PC-9 (cell line): ENCODE data around the gene SAMD11. TPM values are rescaled to one million over a fixed set of nuclear protein-coding genes. Genes with fewer than 3 reads are reported as not detected.
A peak's percentile ranks its signal among the peaks of the same experiment; 100 is the strongest.

Source experiments
- BruUV-seq: library from RNA; stranded (reverse); fragments of 400-500 nt; replicated peaks from 2 replicates; lab custom pipeline; 2021; lab: Mats Ljungman, UMichigan
- CTCF ChIA-PET: fragments of 300-600 bp; sonication (Branson Sonifier 250); formaldehyde crosslinking; loops from one replicate; lab custom pipeline; 2022; ENCODE audit warnings: antibody characterized with exemption; lab: Charles Lee
- POLR2A ChIA-PET: fragments of 300-600 bp; sonication (Branson Sonifier 250); formaldehyde crosslinking; loops from one replicate; lab custom pipeline; 2022; ENCODE audit warnings: antibody characterized with exemption; ENCODE audit not compliant: unreplicated experiment; lab: Charles Lee
- DNase-seq, 2 experiments: peaks; one replicate each; pipeline versions ENCODE4 v3.0.0 to v3.0.0-alpha.2; 2015 to 2022; ENCODE audit warnings: mixed read lengths in 1 of 2
- H2AFZ ChIP-seq: fragments of 200-600 bp; sonication (generic); 2 replicates; pipeline ENCODE4 v1.8.1; 2017; ENCODE audit warnings: antibody characterized with exemption
- H3F3A ChIP-seq: fragments of 200-600 bp; sonication (generic); 2 replicates; pipeline ENCODE4 v1.8.1; 2017; ENCODE audit warnings: antibody characterized with exemption, mild to moderate bottlenecking, low read depth; ENCODE audit not compliant: insufficient read depth
- H3K27ac ChIP-seq: fragments of 200-600 bp; sonication (generic); 2 replicates; pipeline ENCODE4 v1.6.1; 2016; ENCODE audit warnings: mixed run types
- H3K27me3 ChIP-seq: fragments of 200-600 bp; sonication (generic); 2 replicates; pipeline ENCODE4 v1.6.1; 2016; ENCODE audit warnings: low read depth, mixed run types; ENCODE audit not compliant: insufficient read depth
- H3K36me3 ChIP-seq: fragments of 200-600 bp; sonication (generic); 2 replicates; pipeline ENCODE4 v1.6.1; 2016; ENCODE audit warnings: low read depth, mixed run types
- H3K4me1 ChIP-seq: fragments of 200-600 bp; sonication (generic); replicated peaks from 2 replicates; pipeline ENCODE4 v1.6.1; 2016; ENCODE audit warnings: mixed run types; ENCODE audit not compliant: insufficient read depth
- H3K4me2 ChIP-seq: fragments of 200-600 bp; sonication (generic); 2 replicates; pipeline ENCODE4 v1.6.1; 2017; ENCODE audit warnings: mixed run types
- H3K4me3 ChIP-seq: fragments of 200-600 bp; sonication (generic); 2 replicates; pipeline ENCODE4 v1.6.1; 2016; ENCODE audit warnings: mixed run types
- H3K79me2 ChIP-seq: fragments of 200-600 bp; sonication (generic); 2 replicates; pipeline ENCODE4 v1.6.1; 2017; ENCODE audit warnings: low read depth, mixed run types
- H3K9me2 ChIP-seq: fragments of 200-600 bp; sonication (generic); 2 replicates; pipeline ENCODE4 v1.8.1; 2017; ENCODE audit warnings: mild to moderate bottlenecking; ENCODE audit not compliant: insufficient read depth
- H3K9me3 ChIP-seq: fragments of 200-600 bp; sonication (generic); 2 replicates; pipeline ENCODE4 v1.8.1; 2016; ENCODE audit warnings: low read depth; ENCODE audit not compliant: insufficient read depth
- H4K20me1 ChIP-seq: fragments of 200-600 bp; sonication (generic); 2 replicates; pipeline ENCODE4 v1.8.1; 2017; ENCODE audit not compliant: insufficient read depth
- CTCF ChIP-seq: fragments of 200-600 bp; sonication (generic); conservative IDR thresholded peaks from 2 replicates; pipeline ENCODE4 v1.6.1; 2017; ENCODE audit warnings: mixed run types, antibody characterized with exemption, mild to moderate bottlenecking, moderate library complexity
- EZH2 ChIP-seq: fragments of 200-600 bp; sonication (generic); IDR thresholded peaks from 2 replicates; pipeline ENCODE4 v1.8.0; 2017; ENCODE audit warnings: antibody characterized with exemption, low read depth
- intact Hi-C: fragments of 100-400 bp; cut with micrococcal nuclease; formaldehyde crosslinking; loops from one replicate; pipeline ENCODE4 v1.10.0; 2022; ENCODE audit not compliant: unreplicated experiment
- total RNA-seq: library from RNA; stranded (reverse); gene quantifications from 2 replicates; pipeline ENCODE4 v1.2.3, GENCODE V29; 2021

SAMD11 gene
- total RNA-seq, 1 experiment from 2014 or later, result 0.59 TPM

- peaks cover 9% of the 10 kb centered on the region for H3K4me1 ChIP-seq
- H3F3A ChIP-seq, result no peaks in the 10 kb centered on the region
- no peak overlapping the region for H3K4me3 ChIP-seq
- peaks cover 34% of the 10 kb centered on the region for H4K20me1 ChIP-seq
- H3K9me2 ChIP-seq, result no peaks in the 10 kb centered on the region
- no peak overlapping the region; the same call in 1 of the 2 replicates for H3K4me2 ChIP-seq
- H3K27me3 ChIP-seq, result no peaks in the 10 kb centered on the region
- no peak overlapping the region for H3K27ac ChIP-seq
- POLR2A ChIA-PET, result no interaction called here
- no peak overlapping the region for H2AFZ ChIP-seq
- 0 out of 2 replicates have a peak, but pooled peaks cover 7% of the 10 kb centered on the region for H3K36me3 ChIP-seq
- DNase-seq, result no peak
- TF ChIP-seq CTCF, result no peak
- no peak for TF ChIP-seq EZH2
- CTCF ChIA-PET, result no interaction called here
- BruUV-seq, result no TSS peak
- no peaks in the 10 kb centered on the region for H3K9me3 ChIP-seq
- intact Hi-C loops, result no loop called here
- peaks cover 28% of the 10 kb centered on the region for H3K79me2 ChIP-seq
Observed at GRCh38 chr1:956636-957035, 32.9 kb downstream of the SAMD11 start.

GRCh38 chr1:958823-959730 is 35.4 kb downstream of the SAMD11 start, which contains the start of gene NOC2L:
TSS of gene NOC2L (minus strand) at chr1:959256. CDS start at chr1:959240, 16 bp downstream.
- peaks cover 9% of the 10 kb centered on the region for H3K4me1 ChIP-seq
- H3K4me2 ChIP-seq, result peak within 1 kb of the TSS; percentile 98
- no peaks in the 10 kb centered on the region for H3K9me2 ChIP-seq
- H3K27ac ChIP-seq, result no peak within 1 kb of the TSS
- H3K36me3 ChIP-seq, result 0 out of 2 replicates have a peak, but pooled peaks cover 4% of the 10 kb centered on the region
- ChIA-PET POLR2A (interaction anchor here (0.5 kb wide), 1 partner anchor 38 kb away, joined by 3 read pairs; no protein-coding TSS in a partner anchor), CTCF (interaction anchor here (0.5 to 0.6 kb wide), 2 partner anchors 25 to 28 kb away, joined by 3 read pairs; no protein-coding TSS in a partner anchor)
- TF ChIP-seq CTCF, result no peak
- no peaks in the 10 kb centered on the region for H3K27me3 ChIP-seq
- H3K79me2 ChIP-seq, result peaks cover 28% of the 10 kb centered on the region
- intact Hi-C loops, result no loop called here
- H3K4me3 ChIP-seq, result peak within 1 kb of the TSS; percentile 100
- BruUV-seq, result TSS peak; percentile 87
- H2AFZ ChIP-seq, result peak within 1 kb of the TSS; percentile 92
- no peaks in the 10 kb centered on the region for H3F3A ChIP-seq
- no peaks in the 10 kb centered on the region for H3K9me3 ChIP-seq
- peak; percentile 72 to 88 for DNase-seq
- H4K20me1 ChIP-seq, result peaks cover 18% of the 10 kb centered on the region

- ChIA-PET POLR2A (no interaction called here), CTCF (interaction anchor here (0.6 kb wide), 1 partner anchor 24 kb away, joined by 3 read pairs; no protein-coding TSS in a partner anchor)
- Histone ChIP-seq H3K79me2 (peaks cover 28% of the 10 kb centered on the region), H4K20me1 (peaks cover 13% of the 10 kb centered on the region), H3K27me3 (no peaks in the 10 kb centered on the region), H3K36me3 (0 out of 2 replicates have a peak, but pooled peaks cover 4% of the 10 kb centered on the region), H3K27ac (no peak overlapping the region), H3K4me1 (peaks cover 9% of the 10 kb centered on the region), H3K9me2 (no peaks in the 10 kb centered on the region), H3K4me2 (peak overlapping the region; percentile 98), H3F3A (no peaks in the 10 kb centered on the region), H3K9me3 (no peaks in the 10 kb centered on the region), H3K4me3 (peak overlapping the region; percentile 65; the same call in 1 of the 2 replicates), H2AFZ (peak overlapping the region; percentile 48; the same call in 1 of the 2 replicates)
- intact Hi-C loops, result no loop called here
- TF ChIP-seq CTCF (no peak), EZH2 (no peak)
- BruUV-seq, result no TSS peak
- DNase-seq, result no peak
Observed at GRCh38 chr1:959731-960362, 36.1 kb downstream of the SAMD11 start.
